K562 (cell line): ENCODE results near the gene PARD3. TPM values are rescaled to one million over a fixed set of nuclear protein-coding genes. Genes with fewer than 3 reads are reported as not detected.

Source experiments
- ATAC-seq: fragments of 200-7000 bp; cut with Tn5 transposase; 3 replicates; pipeline ENCODE4 v1.9.1; 2020; ENCODE audit warnings: moderate library complexity
- BruUV-seq: library from RNA; stranded (reverse); fragments of 400-500 nt; replicated peaks from 2 replicates; lab custom pipeline; 2021; lab: Mats Ljungman, UMichigan
- CTCF ChIA-PET: fragments of 300-600 bp; formaldehyde crosslinking; extraction: SDS; loops from one replicate; lab custom pipeline; 2021; ENCODE audit warnings: low intra/inter-chr PET ratio; lab: Yijun Ruan, JAX
- POLR2A ChIA-PET: fragments of 300-600, 350-650 bp; sonication (Branson Sonifier 250); formaldehyde crosslinking; extraction: SDS; loops from one replicate; lab custom pipeline; 2021; ENCODE audit warnings: antibody characterized with exemption, inconsistent platforms; lab: Yijun Ruan, JAX
- DNase-seq, 4 experiments: peaks; one replicate each; pipeline versions ENCODE4 v3.0.0 to v3.0.0-alpha.2; 2011 to 2018; ENCODE audit warnings: low spot score in 3 of 4, mixed read lengths in 3 of 4; ENCODE audit errors: extremely low read depth in 1 of 4
- FAIRE-seq: peaks from 2 replicates; lab custom pipeline; 2011; peaks lifted over from hg19 to GRCh38; lab: Jason Lieb, UNC
- H2AFZ ChIP-seq: 2 replicates; pipeline ENCODE4 v1.6.0; 2011; ENCODE audit warnings: low read depth, low read length, control low read depth, inconsistent platforms
- H3K27ac ChIP-seq: fragments of 200-600 bp; 3 replicates; pipeline ENCODE4 v1.8.0; 2011; ENCODE audit warnings: low read depth, mild to moderate bottlenecking, control low read depth, inconsistent platforms, low read length, moderate library complexity, mixed read lengths; ENCODE audit errors: extremely low read depth
- H3K27me3 ChIP-seq, 2 experiments: fragments of 300-600 bp in 1 of 2; 2 replicates in 1 of 2; 3 replicates in 1 of 2; pipeline versions ENCODE4 v1.6.0 to v1.8.0; 2011; ENCODE audit warnings: inconsistent platforms in 2 of 2, low read length in 2 of 2, mild to moderate bottlenecking in 1 of 2, mixed read lengths in 1 of 2, moderate library complexity in 1 of 2; ENCODE audit not compliant: control insufficient read depth in 2 of 2, insufficient read depth in 2 of 2
- H3K36me3 ChIP-seq: fragments of 300-600 bp; 3 replicates; pipeline ENCODE4 v1.8.0; 2011; ENCODE audit warnings: mild to moderate bottlenecking, low read length, inconsistent platforms; ENCODE audit not compliant: control insufficient read depth, insufficient read depth
- H3K4me1 ChIP-seq, 2 experiments: fragments of 200-600 bp in 1 of 2; replicated peaks in 1 of 2; 2 replicates in 1 of 2; 3 replicates in 1 of 2; pipeline versions ENCODE4 v1.5.1 to v1.8.0; 2011; ENCODE audit warnings: inconsistent platforms in 2 of 2, low read length in 2 of 2, mild to moderate bottlenecking in 1 of 2, mixed read lengths in 1 of 2, moderate library complexity in 1 of 2; ENCODE audit not compliant: control insufficient read depth in 2 of 2, insufficient read depth in 2 of 2
- H3K4me2 ChIP-seq: 2 replicates; pipeline ENCODE4 v1.6.1; 2011; ENCODE audit warnings: low read length, control low read depth, inconsistent platforms, mixed read lengths; ENCODE audit not compliant: insufficient read depth
- H3K4me3 ChIP-seq: fragments of 200-600 bp; sonication (generic), shearing (Covaris generic); 2 replicates; pipeline ENCODE4 v1.5.1; 2016; ENCODE audit warnings: control low read depth, inconsistent platforms
- H3K79me2 ChIP-seq: fragments of 200-600 bp; 3 replicates; pipeline ENCODE4 v1.8.0; 2011; ENCODE audit warnings: low read length, inconsistent platforms; ENCODE audit not compliant: control insufficient read depth, insufficient read depth
- H3K9ac ChIP-seq, 2 experiments: 2 replicates each; pipeline versions ENCODE4 v1.6.0 to v1.6.1; 2011; ENCODE audit warnings: low read depth in 2 of 2, low read length in 2 of 2, control low read depth in 1 of 2, inconsistent platforms in 1 of 2, mild to moderate bottlenecking in 1 of 2, mixed read lengths in 1 of 2; ENCODE audit not compliant: insufficient read depth in 1 of 2
- H3K9me1 ChIP-seq: one replicate; pipeline ENCODE4 v1.6.0; 2011; ENCODE audit warnings: inconsistent platforms, mild to moderate bottlenecking, low read length, moderate library complexity; ENCODE audit not compliant: control insufficient read depth, insufficient read depth
- H3K9me3 ChIP-seq: replicated peaks from 2 replicates; pipeline ENCODE4 v1.5.1; 2011; ENCODE audit warnings: low read depth, low read length, inconsistent platforms; ENCODE audit not compliant: control insufficient read depth, insufficient read depth
- H4K20me1 ChIP-seq: replicated peaks from 2 replicates; pipeline ENCODE4 v1.6.1; 2011; ENCODE audit warnings: low read length, inconsistent platforms, mixed read lengths; ENCODE audit not compliant: control insufficient read depth, insufficient read depth
- BCL6 ChIP-seq: fragments of 250-450 bp; sonication (Bioruptor Pico); IDR thresholded peaks from 2 replicates; pipeline ENCODE4 v1.4.0; 2020
- CHD4 ChIP-seq: fragments of 200-600 bp; sonication (generic); IDR thresholded peaks from 3 replicates; pipeline ENCODE4 v1.6.1; 2012; ENCODE audit warnings: low read depth, mild to moderate bottlenecking, mixed read lengths, low read length, inconsistent platforms; ENCODE audit not compliant: insufficient read depth, insufficient replicate concordance, poor library complexity, severe bottlenecking
- CUX1 ChIP-seq: fragments of 200-800 bp; sonication (Bioruptor generic); IDR thresholded peaks from 2 replicates; pipeline ENCODE4 v1.6.1; 2016; ENCODE audit warnings: missing genetic modification characterization, missing compliant biosample characterization
- EP300 ChIP-seq: IDR thresholded peaks from 2 replicates; pipeline ENCODE4 v1.6.1; 2012; ENCODE audit warnings: low read length, improper control_type of control experiment
- NCOA1 ChIP-seq: fragments of 450-650 bp; IDR thresholded peaks from 2 replicates; pipeline ENCODE4 v1.6.1; 2016; ENCODE audit warnings: low read depth
- NFIX ChIP-seq: fragments of 250-450 bp; sonication (Bioruptor Pico); IDR thresholded peaks from 2 replicates; pipeline ENCODE4 v1.4.0; 2020; ENCODE audit warnings: low read depth, mild to moderate bottlenecking, moderate library complexity
- POLR2A ChIP-seq: fragments of 450-650 bp; conservative IDR thresholded peaks from 2 replicates; pipeline ENCODE4 v1.6.1; 2016
- POU5F1 ChIP-seq: fragments of 150-350 bp; IDR thresholded peaks from 2 replicates; pipeline ENCODE4 v1.6.1; 2014; ENCODE audit warnings: borderline replicate concordance, low read length, low read depth, mild to moderate bottlenecking; ENCODE audit not compliant: partially characterized antibody
- TAF15 ChIP-seq: fragments of 200-400 bp; formaldehyde crosslinking; IDR thresholded peaks from 2 replicates; pipeline ENCODE4 v1.6.1; 2017; ENCODE audit warnings: mild to moderate bottlenecking, low read depth, low read length, moderate library complexity
- TAF7 ChIP-seq: fragments of 450-650 bp; IDR thresholded peaks from 2 replicates; pipeline ENCODE4 v1.6.1; 2016; ENCODE audit warnings: missing genetic modification characterization, missing compliant biosample characterization
- TEAD2 ChIP-seq: fragments of 450-650 bp; IDR thresholded peaks from 2 replicates; pipeline ENCODE4 v1.6.1; 2016; ENCODE audit warnings: missing genetic modification characterization, control low read depth, missing compliant biosample characterization
- ZBTB43 ChIP-seq: sonication (generic); formaldehyde crosslinking; IDR thresholded peaks from 2 replicates; pipeline ENCODE4 v1.8.0; 2023; ENCODE audit warnings: mild to moderate bottlenecking, missing genetic modification reagents
- ZNF408 ChIP-seq: fragments of 250-450 bp; sonication (Bioruptor Pico); IDR thresholded peaks from 2 replicates; pipeline ENCODE4 v1.4.0; 2020; ENCODE audit warnings: low read depth, mild to moderate bottlenecking, moderate library complexity
- ZNF431 ChIP-seq: sonication (generic); formaldehyde crosslinking; IDR thresholded peaks from 2 replicates; pipeline ENCODE4 v1.8.0; 2022; ENCODE audit warnings: mild to moderate bottlenecking, missing genetic modification reagents
- ZNF707 ChIP-seq: fragments of 250-450 bp; sonication (Bioruptor Pico); conservative IDR thresholded peaks from 2 replicates; pipeline ENCODE4 v1.8.0; 2022; ENCODE audit warnings: inconsistent platforms, mild to moderate bottlenecking, moderate library complexity
- WGBS: fragments of 100-300 bp; shearing (Covaris generic); methylation state at CpG from one replicate; pipeline ENCODE4 v1.1.6; 2016; ENCODE audit warnings: low coverage, mixed read lengths; ENCODE audit not compliant: insufficient coverage; ENCODE audit errors: missing lambda C conversion rate; 5-methylcytosine and 5-hydroxymethylcytosine counted together
- in situ Hi-C: fragments of 300-500 bp; cut with MboI; formaldehyde crosslinking; loops from 4 replicates; pipeline ENCODE4 v1.15.0; 2018; ENCODE audit warnings: inconsistent platforms, mixed read lengths
- intact Hi-C: fragments of 100-400 bp; cut with micrococcal nuclease; formaldehyde crosslinking; loops from 2 replicates; pipeline ENCODE4 v1.14.2; 2022
- polyA plus RNA-seq, 8 experiments: library from polyadenylated mRNA; depleted of rRNA in 4 of 8; stranded (reverse) in 5 of 8; unstranded in 3 of 8; fragments of >200 nt; fragmentation: Nextera tagmentation in 2 of 8; fragmentation: Illumina TruSeq in 1 of 8; extraction: Ambion mirVana in 2 of 8; extraction: Trizol in 1 of 8; gene quantifications; 2 replicates each; pipeline versions ENCODE4 v1.2.1 to v1.2.3, GENCODE V29; 2011 to 2014; ENCODE audit warnings: inconsistent platforms in 1 of 8, missing spikeins in 1 of 8
- total RNA-seq, 7 experiments: library from RNA; depleted of rRNA in 6 of 7; stranded (reverse); fragments of >200 nt in 6 of 7; fragmentation: Illumina TruSeq in 2 of 7; extraction: Trizol in 2 of 7; gene quantifications; 2 replicates each; pipeline versions ENCODE4 v1.2.1 to v1.2.3, GENCODE V29; 2011 to 2021; ENCODE audit warnings: low replicate concordance in 1 of 7

PARD3 gene
- total and polyA plus RNA-seq, 9 of the 15 experiments (the other 6 are each of a cell fraction or from before 2014, with no cell fraction given): 2.7 to 11.7 (median 7.7) TPM

- Histone ChIP-seq H4K20me1 (no peaks in the 10 kb centered on the region), H2AFZ (no peak overlapping the region), H3K9me3 (no peaks in the 10 kb centered on the region), H3K36me3 (no peaks in the 10 kb centered on the region), H3K4me1 (no peaks in the 10 kb centered on the region), H3K27me3 (peaks cover 0 to 7% of the 10 kb centered on the region in 2 experiments; a peak in 2 of 5 replicates), H3K4me2 (no peak overlapping the region), H3K79me2 (no peaks in the 10 kb centered on the region), H3K27ac (no peak overlapping the region), H3K4me3 (no peak overlapping the region), H3K9me1 (no peaks in the 10 kb centered on the region), H3K9ac (no peak overlapping the region)
- no peak for DNase-seq
- no peak for ATAC-seq
- in situ Hi-C loops: no loop called here
- peak; percentile 40 for FAIRE-seq
- intact Hi-C loops: no loop called here
- no TSS peak for BruUV-seq
- ChIA-PET CTCF (no interaction called here), POLR2A (no interaction called here)
- 0% methylated on average over 1 of the region's 2 CpGs for WGBS
- TF ChIP-seq NCOA1 (no peak), POU5F1 (no peak), TAF7 (tag) (no peak), EP300 (no peak), CUX1 (CRISPR knock-in tag) (no peak), CHD4 (no peak), ZBTB43 (CRISPR knock-in tag) (no peak), POLR2A (no peak), BCL6 (CRISPR knock-in tag) (no peak), ZNF408 (CRISPR knock-in tag) (no peak), ZNF431 (no peak), ZNF707 (CRISPR knock-in tag) (no peak), TEAD2 (no peak), TAF15 (no peak), NFIX (no peak)
These were observed 598.6 kb downstream of the PARD3 start for GRCh38 chr10:34216348-34216945.
